NCI-H2196 (cell line): ENCODE results near the gene DDX50.
"Not testable (repeated sequence)": the region's sequence is repeated elsewhere in the genome, so short reads cannot be mapped to it uniquely, and the experiment has no call there.

Experiments used
- DNase-seq: peaks from one replicate; lab custom pipeline; 2025; ENCODE audit not compliant: unreplicated experiment; lab: John Stamatoyannopoulos, UW

DDX50 gene, protein sequence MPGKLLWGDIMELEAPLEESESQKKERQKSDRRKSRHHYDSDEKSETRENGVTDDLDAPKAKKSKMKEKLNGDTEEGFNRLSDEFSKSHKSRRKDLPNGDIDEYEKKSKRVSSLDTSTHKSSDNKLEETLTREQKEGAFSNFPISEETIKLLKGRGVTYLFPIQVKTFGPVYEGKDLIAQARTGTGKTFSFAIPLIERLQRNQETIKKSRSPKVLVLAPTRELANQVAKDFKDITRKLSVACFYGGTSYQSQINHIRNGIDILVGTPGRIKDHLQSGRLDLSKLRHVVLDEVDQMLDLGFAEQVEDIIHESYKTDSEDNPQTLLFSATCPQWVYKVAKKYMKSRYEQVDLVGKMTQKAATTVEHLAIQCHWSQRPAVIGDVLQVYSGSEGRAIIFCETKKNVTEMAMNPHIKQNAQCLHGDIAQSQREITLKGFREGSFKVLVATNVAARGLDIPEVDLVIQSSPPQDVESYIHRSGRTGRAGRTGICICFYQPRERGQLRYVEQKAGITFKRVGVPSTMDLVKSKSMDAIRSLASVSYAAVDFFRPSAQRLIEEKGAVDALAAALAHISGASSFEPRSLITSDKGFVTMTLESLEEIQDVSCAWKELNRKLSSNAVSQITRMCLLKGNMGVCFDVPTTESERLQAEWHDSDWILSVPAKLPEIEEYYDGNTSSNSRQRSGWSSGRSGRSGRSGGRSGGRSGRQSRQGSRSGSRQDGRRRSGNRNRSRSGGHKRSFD

DNA sequence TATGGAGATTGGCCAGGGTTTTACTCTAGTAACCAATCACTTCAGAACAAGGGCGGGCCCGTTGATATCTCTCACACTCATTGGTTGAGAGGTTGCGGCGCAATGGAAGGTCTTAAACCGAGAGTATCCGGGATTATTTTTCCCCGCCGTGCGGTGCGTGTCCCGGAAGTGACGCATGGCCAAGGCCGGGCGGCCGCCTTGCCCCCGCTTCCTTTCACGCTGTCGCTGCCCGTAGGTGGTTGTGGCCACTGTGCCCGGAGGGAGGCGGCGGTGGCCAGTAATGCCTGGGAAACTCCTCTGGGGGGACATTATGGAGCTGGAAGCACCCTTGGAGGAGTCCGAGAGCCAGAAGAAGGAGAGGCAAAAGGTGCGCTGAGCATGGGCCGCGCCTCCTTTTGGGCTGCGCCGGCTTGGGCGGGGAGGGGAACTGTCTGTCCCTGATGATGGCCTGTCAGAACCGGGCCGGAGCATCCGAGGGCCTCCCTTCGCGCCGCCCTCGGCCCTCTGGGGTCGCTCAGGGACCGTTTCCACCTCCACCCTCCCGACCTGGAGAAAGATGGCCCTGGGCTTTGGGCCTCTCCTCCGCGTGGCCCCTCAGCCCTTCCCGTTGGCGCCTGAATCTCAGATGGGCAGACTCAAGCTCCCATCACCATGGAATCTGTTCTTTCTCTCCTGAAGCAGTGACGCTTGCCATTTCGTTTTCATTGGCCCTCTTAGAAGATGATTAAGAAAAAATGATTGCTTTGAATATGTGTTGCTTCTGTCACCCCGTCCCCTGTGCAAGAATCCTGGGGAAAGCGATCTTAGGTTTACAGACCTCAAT is at the start of gene DDX50:
TSS of gene DDX50 (plus strand) at position 211 of the 823 bp plus-strand sequence. CDS start at position 281, 70 bp downstream.
- DNase-seq = peak; percentile 93

DNA sequence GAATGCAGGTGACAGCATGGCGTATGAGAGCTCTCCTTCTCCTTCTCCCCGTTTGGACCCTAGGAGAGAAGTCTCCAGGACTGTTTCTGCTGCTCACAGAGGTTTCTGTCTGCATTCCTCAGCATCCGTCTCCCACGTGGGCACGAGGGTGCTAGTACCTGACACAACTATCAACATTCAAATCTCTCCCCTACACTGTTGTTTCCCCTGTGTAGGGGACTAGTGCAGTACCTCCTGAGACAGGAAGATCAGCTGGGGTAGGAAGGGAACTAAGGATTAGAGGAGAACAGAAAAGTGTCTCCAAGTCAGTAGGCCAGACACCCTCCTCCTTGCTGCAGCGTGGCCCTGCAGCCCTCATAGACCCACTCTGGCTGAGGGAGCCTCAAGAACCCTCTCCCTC is 44.8 kb upstream of the DDX50 start:
- no peak for DNase-seq

DNA sequence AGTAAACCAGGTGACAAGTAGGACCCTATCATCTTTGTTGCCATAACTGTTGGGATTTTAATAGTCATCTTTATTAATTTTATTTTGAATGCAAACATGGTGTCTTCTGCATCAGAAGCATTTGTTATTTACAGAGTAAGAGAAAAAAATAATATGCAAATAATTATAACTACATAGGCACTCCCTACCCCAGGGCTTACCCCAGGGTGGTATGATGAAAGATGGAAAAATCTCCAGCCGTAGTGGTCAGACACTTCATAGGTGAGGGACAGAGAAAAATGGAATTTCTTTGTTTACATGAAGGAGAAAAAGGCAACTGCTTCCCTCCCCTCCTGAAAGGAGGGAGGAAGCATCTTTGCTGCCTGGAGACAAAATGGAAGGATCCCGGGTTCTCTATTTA is 44.1 kb upstream of the DDX50 start:
- no peak for DNase-seq

DNA sequence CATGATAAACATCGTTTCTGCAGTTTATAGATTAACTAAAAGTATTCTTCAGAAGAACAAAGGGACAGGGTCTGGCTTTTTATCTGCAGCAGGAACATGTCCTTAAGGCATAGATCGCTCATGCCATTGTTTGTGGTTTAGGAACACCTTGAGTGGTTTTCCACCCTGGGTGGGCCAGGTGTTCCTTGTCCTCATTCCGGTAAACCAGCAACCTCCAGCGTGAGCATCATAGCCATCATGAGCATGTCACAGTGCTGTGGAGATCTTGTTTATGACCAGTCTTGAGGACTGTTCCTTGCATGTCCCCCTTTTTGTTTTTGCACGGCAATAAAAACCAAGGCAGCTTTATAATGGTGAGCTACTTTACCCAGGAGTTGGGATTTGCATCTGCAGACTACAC is 39.9 kb upstream of the DDX50 start:
- DNase-seq = no peak

DNA sequence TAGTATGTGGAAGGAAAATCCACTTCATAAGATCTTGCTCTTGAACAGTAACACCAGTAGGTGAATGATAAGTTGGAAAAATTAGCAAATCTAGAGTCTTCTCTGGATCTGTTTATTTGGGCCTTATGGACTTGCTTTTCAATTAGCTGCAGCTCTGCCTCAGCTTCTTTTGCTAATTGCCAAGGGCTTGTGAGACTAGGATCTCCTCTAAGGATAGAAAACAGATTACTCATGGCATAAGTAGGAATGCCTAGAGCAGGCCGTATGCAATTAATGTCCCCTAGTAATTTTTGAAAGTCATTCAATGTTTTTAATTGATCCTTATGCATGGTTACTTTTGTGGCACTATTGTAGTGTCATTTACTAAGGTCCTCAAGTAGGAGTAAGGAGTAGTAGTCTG is 36.5 kb upstream of the DDX50 start:
- DNase-seq = no peak

DNA sequence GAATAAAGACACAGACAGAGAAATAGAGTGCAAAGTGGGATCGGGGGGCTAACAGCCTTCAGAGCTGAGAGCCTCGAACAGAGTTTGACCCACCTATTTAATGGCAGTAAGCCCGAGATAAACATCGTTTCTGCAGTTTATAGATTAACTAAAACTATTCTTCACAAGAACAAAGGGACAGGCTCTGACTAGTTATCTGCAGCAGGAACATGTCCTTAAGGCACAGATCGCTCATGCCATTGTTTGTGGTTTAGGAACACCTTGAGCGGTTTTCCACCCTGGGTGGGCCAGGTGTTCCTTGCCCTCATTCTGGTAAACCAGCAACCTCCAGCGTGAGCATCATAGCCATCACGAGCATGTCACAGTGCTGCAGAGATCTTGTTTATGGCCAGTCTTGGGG is 32.9 kb upstream of the DDX50 start:
- DNase-seq = not testable (repeated sequence)

DNA sequence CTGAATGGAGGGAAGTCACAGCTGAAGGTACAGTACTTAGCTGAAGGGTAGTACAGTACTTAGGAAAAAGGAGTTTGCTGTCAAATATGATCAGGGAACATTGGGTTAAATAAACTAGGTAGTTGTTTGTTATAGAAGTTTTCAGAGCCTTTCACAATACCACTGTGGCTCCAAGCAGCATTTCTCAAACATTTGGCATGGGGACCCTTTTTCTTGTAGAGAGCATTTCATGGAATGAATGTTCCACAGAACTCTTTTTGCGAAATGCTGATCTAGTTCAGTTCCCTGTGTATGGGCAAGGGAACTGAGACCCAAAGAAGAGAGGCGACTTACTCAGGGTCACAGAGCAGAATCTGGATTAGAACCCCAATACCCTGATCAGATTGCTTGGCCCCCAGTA is 31.5 kb upstream of the DDX50 start:
- DNase-seq = no peak

DNA sequence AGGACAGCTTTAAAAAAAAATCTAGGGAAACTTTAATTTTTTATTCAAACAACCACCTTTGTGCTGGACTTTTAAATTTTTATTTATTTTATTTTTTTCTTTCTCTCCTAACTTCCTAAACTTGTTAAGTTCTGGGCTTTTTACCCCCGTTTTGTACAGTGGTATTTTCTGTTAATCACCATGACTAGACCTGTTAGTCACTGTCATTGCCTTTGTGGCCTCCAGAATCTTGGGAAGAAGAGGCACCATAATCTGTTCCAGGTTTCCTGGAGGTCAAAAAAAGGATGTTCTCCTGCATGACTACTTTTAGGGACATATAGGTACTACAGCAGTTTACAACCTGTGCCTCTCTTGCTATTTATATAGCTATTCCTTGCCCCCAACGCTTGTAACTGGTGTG is 31.1 kb upstream of the DDX50 start:
- no peak for DNase-seq

DNA sequence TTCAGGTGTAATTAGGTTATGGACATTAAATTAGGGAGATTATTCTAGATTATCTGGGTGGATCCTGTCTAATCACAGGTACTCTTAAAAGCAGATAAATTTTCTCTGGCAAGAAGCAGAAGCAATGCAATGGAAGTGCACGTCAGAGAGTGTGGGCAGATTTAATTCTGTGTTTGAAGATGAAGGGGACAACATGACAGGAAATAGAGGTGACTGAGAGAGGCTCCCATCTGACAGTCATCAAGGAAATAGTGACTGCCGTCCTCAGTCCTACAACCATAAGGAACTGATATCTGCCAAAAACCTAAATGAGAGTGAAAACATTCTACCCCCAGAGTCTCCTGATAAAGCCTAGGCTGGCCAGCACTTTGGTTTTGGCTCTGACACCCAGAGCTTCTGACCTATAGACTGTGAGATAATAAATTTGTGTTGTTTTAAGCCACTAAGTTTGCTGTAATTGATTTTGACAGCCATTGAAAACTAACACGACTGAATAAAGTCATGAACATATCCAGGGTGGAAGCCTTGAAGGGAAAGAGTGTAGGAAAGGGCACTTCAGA is 30.5 kb upstream of the DDX50 start:
- no peak for DNase-seq

DNA sequence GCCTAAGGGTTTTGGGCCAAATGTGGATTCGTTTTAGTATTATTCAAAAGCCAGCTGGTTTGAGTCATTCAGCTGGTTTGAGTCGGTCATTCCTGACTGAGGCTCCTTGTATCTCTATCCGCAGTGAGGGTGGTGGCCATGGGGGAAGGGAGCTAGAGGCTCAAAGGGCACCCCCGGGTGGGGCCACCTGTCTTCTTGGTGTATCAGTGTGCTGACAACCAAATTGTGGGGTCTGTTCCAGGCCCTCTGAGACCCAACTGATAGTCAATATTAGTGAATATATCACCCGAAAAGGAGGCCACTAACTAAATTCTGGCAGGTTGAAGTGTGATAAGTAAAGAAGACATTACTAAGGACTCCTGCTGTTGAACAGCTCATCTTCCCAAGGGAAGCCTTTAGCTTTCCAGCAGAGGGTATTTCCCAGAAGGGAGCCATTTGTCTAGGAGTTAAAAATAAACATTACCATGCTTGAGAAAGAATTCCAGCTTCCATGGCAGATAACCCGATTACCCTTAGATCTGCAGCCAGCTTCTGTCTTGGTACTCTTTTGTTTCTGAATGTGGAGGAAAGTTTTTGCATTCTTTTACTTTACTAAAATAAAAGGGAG is 29.9 kb upstream of the DDX50 start:
- no peak for DNase-seq

DNA sequence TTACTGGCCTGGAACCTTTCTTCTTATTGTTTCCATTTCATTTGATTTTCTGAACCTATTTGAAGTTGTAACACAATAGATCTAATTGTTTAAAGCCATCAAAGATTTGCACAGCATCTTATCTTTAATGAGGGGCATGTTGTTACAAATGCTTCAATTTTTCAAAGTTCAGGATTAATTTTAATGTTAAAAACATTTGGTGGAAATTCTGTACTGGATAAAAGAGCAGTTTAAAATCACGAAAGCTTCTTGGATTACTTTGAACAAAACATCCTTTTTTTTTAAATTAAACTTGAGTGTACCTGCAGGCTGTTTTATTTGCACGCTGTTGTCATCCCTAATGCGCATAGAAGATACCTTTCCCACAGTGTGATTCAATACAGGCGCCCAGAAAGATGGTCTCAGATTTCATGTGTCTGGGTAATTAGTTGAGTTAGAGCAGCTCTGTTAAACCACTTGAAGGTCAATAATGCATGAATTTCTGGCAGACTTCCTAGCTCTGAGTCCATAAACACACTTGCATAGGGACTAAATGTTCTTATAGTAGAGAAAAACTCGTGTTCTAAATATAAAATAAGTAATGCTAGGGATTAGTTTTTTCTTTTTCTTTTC is 29.3 kb upstream of the DDX50 start:
- DNase-seq = peak; percentile 77

DNA sequence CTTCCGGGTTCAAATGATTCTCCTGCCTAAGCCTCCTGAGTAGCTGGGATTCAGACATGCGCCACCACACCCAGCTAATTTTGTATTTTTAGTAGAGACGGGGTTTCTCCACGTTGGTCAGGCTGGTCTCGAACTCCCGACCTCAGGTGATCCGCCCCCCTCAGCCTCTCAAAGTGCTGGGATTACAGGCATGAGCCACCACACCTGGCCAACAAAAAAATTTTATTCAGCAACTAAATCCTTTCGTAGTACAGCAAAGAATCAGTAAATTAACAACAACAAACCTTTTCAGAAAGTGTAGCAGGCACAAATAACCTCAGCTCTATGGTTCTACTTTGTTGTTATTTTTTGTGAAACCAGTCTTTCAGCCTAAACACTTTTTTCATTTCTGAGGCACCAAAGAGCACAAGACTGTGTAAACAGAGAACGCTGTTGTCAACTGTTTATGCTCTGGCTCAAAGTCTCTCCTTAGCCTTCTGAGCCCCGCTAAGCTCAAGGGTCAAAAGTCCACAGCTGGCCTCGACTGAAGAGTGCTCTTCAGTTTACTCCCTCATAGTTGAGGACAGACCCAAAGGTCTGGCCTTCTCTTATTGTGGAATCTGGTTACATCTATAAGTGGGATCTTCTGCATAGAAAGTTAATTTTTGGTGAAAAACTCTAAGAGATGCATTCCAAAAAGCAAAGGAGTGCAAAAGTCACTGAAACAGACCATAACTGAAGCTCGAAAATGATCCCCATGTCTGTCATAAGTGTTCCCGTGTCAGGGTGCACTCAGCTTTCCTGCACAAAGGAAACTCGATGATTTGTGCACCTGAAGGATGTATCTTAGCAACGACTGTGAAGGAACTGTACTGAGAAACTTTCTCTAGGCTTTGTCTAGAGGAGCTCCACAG is 24.6 kb upstream of the DDX50 start:
- DNase-seq = peak; percentile 10

DNA sequence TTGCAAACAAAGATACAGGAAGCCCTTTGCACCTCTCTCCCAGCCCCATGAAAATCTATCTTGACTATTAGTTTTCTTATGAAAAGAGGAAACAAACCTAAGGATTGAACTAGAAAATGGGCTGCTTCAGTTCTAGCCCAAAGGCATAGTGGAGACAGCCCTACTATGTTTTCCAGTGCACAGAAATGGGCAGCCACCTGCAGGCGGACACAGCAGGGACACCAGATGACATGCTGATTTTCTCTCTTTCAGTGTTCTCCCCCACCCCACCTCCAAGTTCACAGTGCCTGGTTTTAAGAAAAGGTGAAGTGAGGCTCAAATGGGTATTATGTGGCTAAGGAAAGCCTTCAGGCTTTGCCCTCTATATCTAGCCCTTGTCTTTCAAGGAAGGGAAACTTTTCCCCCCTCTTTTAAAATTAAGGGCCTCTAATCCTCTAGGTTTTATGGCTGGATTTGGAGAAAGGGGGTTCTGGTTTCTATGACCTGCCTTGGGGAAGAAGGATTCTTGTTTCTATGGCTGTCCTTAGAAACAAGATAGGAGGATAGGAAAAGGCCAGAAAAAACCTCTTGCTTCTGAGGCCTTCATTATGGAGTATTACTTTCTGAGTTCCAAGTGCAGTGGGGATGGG is 23.5 kb upstream of the DDX50 start:
- DNase-seq = no peak

DNA sequence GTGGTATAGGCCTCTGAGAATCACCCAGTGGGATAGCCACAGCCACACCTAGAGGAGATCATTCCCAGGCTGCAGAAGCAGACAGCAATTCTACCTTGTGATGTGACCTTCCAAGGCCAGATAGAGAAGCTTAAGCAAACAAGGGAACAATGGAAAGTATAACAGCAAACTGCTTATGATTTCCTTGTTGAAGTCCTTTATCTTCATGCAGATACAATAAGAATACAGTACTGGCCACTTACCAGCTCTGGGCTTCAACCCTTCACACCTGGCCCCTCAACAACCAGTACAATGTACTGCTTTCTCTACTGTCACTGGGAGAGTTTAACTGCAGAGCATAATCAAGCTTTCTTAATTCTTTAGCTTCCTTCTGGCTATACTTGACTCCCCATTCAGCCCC is 22.6 kb upstream of the DDX50 start:
- no peak for DNase-seq

DNA sequence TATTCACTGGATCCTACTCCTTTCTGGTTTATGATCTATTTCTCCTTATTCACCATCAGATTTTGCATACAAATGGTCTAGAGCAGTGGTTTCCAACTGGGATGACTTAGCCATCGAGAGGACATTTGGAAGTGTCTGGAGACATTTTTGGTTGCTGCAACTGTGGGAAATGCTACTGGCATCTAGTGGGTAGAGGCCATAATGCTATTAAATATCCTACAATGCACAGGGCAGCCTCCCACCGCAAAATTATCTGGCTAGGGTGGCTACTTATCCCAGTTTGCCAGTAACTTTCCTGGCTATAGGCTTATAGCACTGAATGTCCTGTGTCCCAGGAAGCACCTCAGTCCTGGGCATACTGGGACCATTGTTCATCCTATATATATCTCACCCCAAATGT is 21.5 kb upstream of the DDX50 start:
- no peak for DNase-seq

DNA sequence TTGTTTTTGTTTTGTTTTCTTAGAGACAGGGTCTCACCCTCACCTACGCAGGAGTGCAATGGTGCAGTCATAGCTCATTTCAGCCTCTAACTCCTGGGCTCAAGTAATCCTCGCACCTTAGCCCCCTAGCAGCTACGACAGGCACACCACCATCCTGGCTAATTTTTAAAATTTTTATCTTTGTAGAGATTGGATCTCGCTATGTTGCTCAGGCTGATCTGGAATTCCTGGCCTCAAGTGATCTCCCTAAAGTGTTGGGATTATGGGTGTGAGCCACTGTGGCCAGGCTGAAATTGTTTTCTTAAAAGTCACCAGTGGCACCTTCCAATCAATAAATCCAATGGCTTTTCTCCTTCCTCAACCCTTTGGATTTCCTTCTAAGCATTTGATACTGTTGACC is 20.9 kb upstream of the DDX50 start:
- no peak for DNase-seq

DNA sequence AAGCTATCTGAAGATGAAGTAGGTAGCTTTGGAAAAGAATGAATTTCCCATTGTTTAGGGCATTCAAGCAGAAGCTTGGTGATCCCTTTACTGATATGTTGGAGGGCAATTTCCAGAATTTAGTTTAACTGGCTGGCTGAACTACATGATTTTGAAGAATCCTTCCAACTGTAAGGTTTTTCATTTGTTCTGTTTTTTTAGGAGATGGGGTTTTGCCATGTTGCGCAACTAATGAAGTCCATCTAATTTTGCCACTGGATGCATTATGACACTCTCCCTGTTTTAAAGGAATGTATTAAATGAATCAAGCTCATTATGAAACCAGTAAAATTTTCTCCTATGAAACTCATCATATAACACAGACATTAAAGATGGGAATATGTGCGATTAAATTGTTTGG is 6.1 kb upstream of the DDX50 start:
- DNase-seq = no peak

DNA sequence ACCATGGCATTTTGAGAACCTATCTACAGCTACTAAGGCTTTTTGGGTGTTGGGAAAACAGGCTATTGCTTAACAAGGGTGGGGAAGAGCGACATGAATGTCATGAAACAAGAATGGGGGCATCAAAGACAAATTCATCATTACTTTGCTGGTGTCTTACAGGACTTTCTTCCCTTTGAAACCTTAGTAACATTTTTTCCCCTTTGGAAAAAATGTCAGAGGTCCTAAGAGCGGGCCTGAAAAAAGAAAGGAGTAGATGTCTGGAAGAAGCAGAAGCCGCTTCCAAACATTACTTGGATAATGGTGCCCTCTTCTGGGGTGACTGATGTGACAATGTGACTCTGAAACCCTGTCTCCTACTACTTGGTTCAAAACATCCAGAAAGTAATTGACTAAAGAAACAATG is 3.8 kb upstream of the DDX50 start:
- DNase-seq = peak; percentile 21

DNA sequence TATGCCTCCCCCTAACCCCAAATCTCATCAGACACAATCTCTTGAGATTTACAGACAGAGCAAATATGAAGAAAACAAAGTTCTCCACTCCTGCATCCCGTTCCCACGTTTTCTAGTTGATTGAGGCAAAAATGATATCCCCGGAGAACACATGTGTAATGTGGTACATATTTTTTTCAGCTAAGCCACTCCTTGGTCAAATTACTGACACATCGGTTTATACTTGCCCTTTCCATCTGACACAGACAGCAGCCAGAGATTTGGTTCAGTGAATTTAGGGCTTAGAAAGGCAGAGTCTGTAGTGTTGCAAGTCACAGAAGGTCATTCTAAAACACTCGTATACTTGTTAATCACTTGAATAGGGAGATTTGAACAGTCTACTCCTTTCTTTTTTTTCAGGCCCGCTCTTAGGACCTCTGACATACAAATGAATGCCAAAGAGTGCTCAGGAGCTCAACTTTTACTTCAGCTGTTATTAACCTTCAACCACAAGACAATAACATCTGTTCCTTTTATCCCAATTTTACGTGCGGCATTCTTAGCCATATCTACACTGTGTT is 1.8 kb upstream of the DDX50 start:
- no peak for DNase-seq
